Retinal pigment epithelial cell (primary cell): ENCODE data around the gene STK24.

Experiments used
- DNase-seq: peaks from one replicate; pipeline ENCODE4 v3.0.0-alpha.2; 2010; ENCODE audit warnings: low read depth
- H3K4me3 ChIP-seq: 2 replicates; pipeline ENCODE4 v1.5.1; 2011; ENCODE audit warnings: mild to moderate bottlenecking, low read length, control low read depth, moderate library complexity
- TF ChIP-seq, protein P1 (sequence below): conservative IDR thresholded peaks from 2 replicates; pipeline ENCODE4 v1.5.1; 2011; ENCODE audit warnings: low read depth, low read length, control low read depth, inconsistent platforms

Gene STK24

DNA sequence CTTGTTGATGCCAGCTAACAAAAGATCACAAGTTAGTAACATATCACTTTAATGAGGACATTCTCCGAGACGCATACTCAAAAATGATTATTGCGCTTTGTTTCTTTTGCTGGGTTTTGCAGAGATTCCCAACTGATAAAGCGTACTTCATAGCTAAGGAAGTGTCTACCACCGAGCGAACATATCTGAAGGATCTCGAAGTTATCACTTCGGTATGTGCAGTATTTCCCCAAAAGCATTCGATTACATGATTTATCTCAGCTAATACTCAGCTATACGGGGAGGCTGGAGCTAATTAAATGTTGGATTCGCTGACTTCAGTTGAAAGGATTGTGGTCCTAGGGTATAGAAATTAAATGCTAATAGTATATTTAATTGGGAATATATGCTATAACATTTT is 166.3 kb downstream of the STK24 start:
- H3K4me3 ChIP-seq: no peak overlapping the region
- TF ChIP-seq, protein P1, sequence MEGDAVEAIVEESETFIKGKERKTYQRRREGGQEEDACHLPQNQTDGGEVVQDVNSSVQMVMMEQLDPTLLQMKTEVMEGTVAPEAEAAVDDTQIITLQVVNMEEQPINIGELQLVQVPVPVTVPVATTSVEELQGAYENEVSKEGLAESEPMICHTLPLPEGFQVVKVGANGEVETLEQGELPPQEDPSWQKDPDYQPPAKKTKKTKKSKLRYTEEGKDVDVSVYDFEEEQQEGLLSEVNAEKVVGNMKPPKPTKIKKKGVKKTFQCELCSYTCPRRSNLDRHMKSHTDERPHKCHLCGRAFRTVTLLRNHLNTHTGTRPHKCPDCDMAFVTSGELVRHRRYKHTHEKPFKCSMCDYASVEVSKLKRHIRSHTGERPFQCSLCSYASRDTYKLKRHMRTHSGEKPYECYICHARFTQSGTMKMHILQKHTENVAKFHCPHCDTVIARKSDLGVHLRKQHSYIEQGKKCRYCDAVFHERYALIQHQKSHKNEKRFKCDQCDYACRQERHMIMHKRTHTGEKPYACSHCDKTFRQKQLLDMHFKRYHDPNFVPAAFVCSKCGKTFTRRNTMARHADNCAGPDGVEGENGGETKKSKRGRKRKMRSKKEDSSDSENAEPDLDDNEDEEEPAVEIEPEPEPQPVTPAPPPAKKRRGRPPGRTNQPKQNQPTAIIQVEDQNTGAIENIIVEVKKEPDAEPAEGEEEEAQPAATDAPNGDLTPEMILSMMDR: no peak

DNA sequence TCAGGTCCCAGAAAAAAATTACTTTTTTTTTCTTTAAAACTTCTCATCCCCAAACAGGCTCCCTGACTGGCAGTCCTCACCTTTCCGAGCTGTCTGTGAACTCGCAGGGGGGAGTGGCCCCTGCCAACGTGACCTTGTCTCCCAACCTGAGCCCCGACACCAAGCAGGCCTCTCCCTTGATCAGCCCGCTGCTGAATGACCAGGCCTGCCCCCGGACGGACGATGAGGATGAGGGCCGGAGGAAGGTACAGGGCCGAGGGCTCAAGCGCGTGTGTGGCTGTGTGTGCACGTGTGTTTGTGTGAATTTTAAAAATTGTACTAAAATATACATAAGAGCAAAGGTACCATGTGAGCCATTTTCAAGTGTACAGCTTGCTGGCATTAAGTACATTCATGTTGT is 167.6 kb downstream of the STK24 start:
- TF ChIP-seq, protein P1: no peak
- no peak overlapping the region for H3K4me3 ChIP-seq
- DNase-seq: no peak

More for the DNA sequence above, 166.3 kb downstream of the STK24 start:
- DNase-seq: no peak

DNA sequence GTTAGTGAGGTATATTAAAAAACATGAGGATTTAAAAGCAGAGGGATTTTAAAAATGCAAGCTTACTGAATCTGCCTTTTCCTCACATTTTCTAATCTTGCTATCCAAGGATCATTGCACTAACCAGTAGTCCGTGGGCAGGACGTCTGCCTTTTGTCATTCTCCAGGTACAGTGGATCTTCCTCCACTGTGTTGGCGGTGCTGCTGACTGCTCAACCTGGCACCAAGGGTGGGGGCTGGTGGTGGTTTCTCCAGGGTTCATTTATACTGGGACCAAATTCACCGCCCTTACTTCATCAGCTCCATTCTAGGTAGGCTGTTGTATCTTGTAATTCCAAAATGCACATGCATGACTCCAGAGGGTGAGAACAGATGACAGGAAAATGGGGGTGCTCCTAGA is 169.3 kb downstream of the STK24 start:
- no peak overlapping the region for H3K4me3 ChIP-seq
- DNase-seq: no peak
- TF ChIP-seq, protein P1: no peak

DNA sequence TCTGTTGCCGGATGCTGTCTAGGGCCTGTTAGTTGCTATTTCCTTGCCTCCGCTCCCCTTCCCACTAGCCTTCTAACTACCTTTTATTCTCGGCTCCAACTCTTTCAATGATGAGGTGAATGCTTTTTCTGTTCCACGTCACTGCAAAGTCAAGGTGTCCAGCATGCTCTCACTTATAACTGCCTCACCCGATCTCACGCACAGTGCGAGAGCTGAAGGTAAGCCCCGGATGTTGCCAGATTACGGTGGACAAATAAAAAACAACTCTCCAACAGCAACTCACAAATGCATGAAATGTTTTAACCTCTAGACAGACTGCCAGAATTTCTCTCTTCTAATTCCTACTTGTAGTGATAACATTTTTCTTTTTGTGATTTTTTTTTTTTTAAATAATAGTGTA is 169.9 kb downstream of the STK24 start:
- TF ChIP-seq, protein P1: no peak
- H3K4me3 ChIP-seq: no peak overlapping the region
- DNase-seq: no peak

DNA sequence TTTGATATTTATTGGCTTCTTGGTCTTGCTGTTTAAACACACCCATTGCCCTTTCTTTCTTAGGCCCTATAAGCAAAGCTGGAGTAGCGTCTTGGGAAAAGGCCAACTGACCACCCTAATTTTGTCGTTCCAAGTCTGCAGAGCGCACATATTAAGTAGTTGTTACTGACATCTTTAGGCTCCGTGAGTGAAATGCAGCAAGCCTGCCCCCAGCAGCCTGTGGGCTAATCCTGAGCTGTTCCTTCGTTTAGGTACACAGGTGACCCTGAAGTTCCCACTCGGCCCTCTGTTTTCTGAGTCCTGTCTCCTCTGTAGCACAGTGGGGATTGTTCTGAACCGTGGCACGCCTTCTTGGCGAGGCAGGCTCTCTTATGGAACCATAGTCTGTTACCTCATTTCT is 170.5 kb downstream of the STK24 start:
- no peak for DNase-seq
- TF ChIP-seq, protein P1: no peak
- H3K4me3 ChIP-seq: no peak overlapping the region

DNA sequence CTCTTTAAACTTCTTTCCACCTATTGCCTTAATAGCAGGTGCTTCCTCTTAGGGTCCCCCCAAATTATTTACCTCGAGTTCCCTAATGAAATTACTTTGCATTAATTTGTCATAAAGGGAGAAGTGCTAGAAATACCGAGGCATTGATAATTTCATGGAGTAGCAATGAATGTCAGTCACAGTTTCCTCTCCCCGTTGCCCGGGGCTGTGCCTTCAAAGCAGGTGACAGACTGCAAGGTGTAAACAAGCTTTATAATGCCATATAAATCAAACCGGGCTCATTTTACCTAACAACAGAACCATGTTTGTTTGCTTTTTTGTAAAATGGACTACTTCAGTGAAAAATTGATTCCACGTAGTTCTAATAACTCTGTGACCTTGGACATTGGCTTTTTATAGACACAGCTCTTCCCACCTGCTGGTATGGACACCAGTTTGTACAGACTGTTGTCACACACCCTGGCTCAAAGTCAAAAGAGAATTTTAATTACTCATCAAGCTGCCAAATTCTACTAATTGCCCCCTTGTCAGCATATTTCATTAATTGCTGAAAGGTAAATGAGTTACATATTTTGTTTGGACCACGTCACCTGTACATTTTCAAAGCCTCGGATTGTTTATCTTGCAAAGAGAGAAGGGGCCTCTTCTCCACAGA is 171.1 kb downstream of the STK24 start:
- DNase-seq: no peak
- H3K4me3 ChIP-seq: no peak overlapping the region
- TF ChIP-seq, protein P1: no peak

DNA sequence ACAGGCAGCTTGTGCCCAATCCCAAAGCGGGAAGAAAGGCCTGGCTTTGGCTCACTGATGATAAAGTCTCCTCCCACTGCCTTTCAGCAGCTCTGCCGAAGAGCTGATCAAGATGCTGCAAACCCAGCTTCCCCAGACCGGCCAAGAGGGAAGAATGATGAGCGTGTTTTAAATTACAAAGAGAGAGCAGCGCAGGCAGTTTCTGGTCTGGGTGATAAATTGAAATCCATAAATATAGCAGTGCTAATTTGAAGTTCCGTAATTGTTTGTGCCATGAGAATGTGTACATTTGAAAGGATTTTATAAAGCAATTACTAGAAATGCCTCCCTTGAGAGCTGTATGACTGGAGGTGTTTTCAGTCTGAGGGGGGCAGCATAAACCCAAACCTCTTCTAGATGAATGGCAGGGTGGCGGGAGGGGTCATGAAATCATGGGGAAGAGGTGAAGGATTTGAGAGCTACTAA is 171.8 kb downstream of the STK24 start:
- TF ChIP-seq, protein P1: peak; percentile 4
- no peak for DNase-seq
- H3K4me3 ChIP-seq: no peak overlapping the region
